Suprapubic skin (tissue), 4 donors: ENCODE results near the gene TPRG1.

Experiments
- CTCF ChIP-seq, 2 donors: fragments of 200-600 bp in 1 of 2; fragments of 450-650 bp in 1 of 2; sonication (generic) in 1 of 2; IDR thresholded peaks; one replicate each; pipeline ENCODE4 v1.5.1; 2016 to 2019; ENCODE audit warnings: antibody characterized with exemption in 2 of 2, mild to moderate bottlenecking in 1 of 2, moderate library complexity in 1 of 2
- EP300 ChIP-seq: sonication (generic); formaldehyde crosslinking; IDR thresholded peaks from one replicate; pipeline ENCODE4 v1.6.1; 2017; ENCODE audit warnings: antibody characterized with exemption
- POLR2A ChIP-seq, 2 donors: fragments of 450-650 bp; IDR thresholded peaks; one replicate each; pipeline ENCODE4 v1.6.1; 2017; ENCODE audit warnings: antibody characterized with exemption in 2 of 2, mild to moderate bottlenecking in 2 of 2, moderate library complexity in 2 of 2
- POLR2AphosphoS5 ChIP-seq, 3 donors: sonication (generic); formaldehyde crosslinking; IDR thresholded peaks; one replicate each; pipeline ENCODE4 v1.6.1; 2017; ENCODE audit warnings: antibody characterized with exemption in 3 of 3

- TF ChIP-seq CTCF (IDR thresholded peaks at IDR 0.05) (no peak), EP300 (no peak), POLR2AphosphoS5 (IDR thresholded peaks at IDR 0.05) (no peak), POLR2A (IDR thresholded peaks at IDR 0.05) (no peak)
Measured at GRCh38 chr3:189331002-189331418, 159.2 kb downstream of the TPRG1 start.
